Neural cell (in vitro differentiated cells): ENCODE results near the gene RTBDN. TPM values are rescaled to one million over a fixed set of nuclear protein-coding genes. Genes with fewer than 3 reads are reported as not detected.

Experiments
- H2AFZ ChIP-seq: fragments of 200-600, 300-800 bp; sonication (generic), shearing (Covaris generic); 2 replicates; pipeline ENCODE4 v1.6.0; 2014; ENCODE audit warnings: low read depth, mild to moderate bottlenecking, antibody characterized with exemption, low read length, moderate library complexity
- H3F3A ChIP-seq: fragments of 200-600 bp; shearing (Covaris generic); 2 replicates; pipeline ENCODE4 v1.6.1; 2016; ENCODE audit warnings: mild to moderate bottlenecking, moderate library complexity, mixed read lengths, antibody characterized with exemption, low read length; ENCODE audit not compliant: insufficient read depth, poor library complexity, severe bottlenecking
- H3K27ac ChIP-seq: fragments of 200-600, 300-800 bp; sonication (generic), shearing (Covaris generic); 2 replicates; pipeline ENCODE4 v1.5.1; 2014; ENCODE audit warnings: mild to moderate bottlenecking, low read length, moderate library complexity
- H3K27me3 ChIP-seq: fragments of 300-800, 200-600 bp; sonication (generic), shearing (Covaris generic); 2 replicates; pipeline ENCODE4 v1.6.0; 2014; ENCODE audit warnings: mild to moderate bottlenecking, low read depth, low read length, moderate library complexity; ENCODE audit not compliant: insufficient read depth
- H3K36me3 ChIP-seq: fragments of 300-800, 200-600 bp; sonication (generic), shearing (Covaris generic); 2 replicates; pipeline ENCODE4 v1.5.1; 2014; ENCODE audit warnings: mild to moderate bottlenecking, antibody characterized with exemption, low read length, moderate library complexity; ENCODE audit not compliant: insufficient read depth
- H3K4me2 ChIP-seq: fragments of 300-800, 200-600 bp; sonication (generic), shearing (Covaris generic); 2 replicates; pipeline ENCODE4 v1.6.0; 2014; ENCODE audit warnings: mild to moderate bottlenecking, low read length
- H3K4me3 ChIP-seq: fragments of 300-800, 200-600 bp; sonication (generic), shearing (Covaris generic); 2 replicates; pipeline ENCODE4 v1.5.1; 2014; ENCODE audit warnings: mild to moderate bottlenecking, low read length, moderate library complexity
- H3K79me2 ChIP-seq: fragments of 200-600 bp; shearing (Covaris generic); replicated peaks from 2 replicates; pipeline ENCODE4 v1.6.0; 2014; ENCODE audit warnings: mild to moderate bottlenecking, low read length, moderate library complexity; ENCODE audit not compliant: insufficient read depth
- H3K9ac ChIP-seq: fragments of 300-800, 200-600 bp; sonication (generic), shearing (Covaris generic); 2 replicates; pipeline ENCODE4 v1.6.1; 2016; ENCODE audit warnings: mild to moderate bottlenecking, low read length, mixed read lengths
- H3K9me2 ChIP-seq: fragments of 200-600 bp; shearing (Covaris generic); 2 replicates; pipeline ENCODE4 v1.6.1; 2016; ENCODE audit warnings: mild to moderate bottlenecking, low read length, mixed read lengths; ENCODE audit not compliant: insufficient read depth
- H3K9me3 ChIP-seq: fragments of 200-600, 300-800 bp; sonication (generic), shearing (Covaris generic); 2 replicates; pipeline ENCODE4 v1.6.1; 2016; ENCODE audit warnings: mild to moderate bottlenecking, mixed run types, low read length, moderate library complexity, mixed read lengths
- H4K20me1 ChIP-seq: fragments of 200-600 bp; shearing (Covaris generic); 2 replicates; pipeline ENCODE4 v1.6.1; 2016; ENCODE audit warnings: mild to moderate bottlenecking, mixed run types; ENCODE audit not compliant: insufficient read depth
- EP300 ChIP-seq: fragments of 450-650 bp; conservative IDR thresholded peaks from 2 replicates; pipeline ENCODE4 v1.6.1; 2014; ENCODE audit warnings: antibody characterized with exemption, mild to moderate bottlenecking, moderate library complexity; ENCODE audit not compliant: poor library complexity, severe bottlenecking
- EZH2 ChIP-seq: fragments of 200-600, 300-800 bp; shearing (Covaris generic), sonication (generic); IDR thresholded peaks from 2 replicates; pipeline ENCODE4 v1.6.1; 2014; ENCODE audit warnings: antibody characterized with exemption, low read length, borderline replicate concordance, mild to moderate bottlenecking; ENCODE audit not compliant: insufficient read depth, poor library complexity, severe bottlenecking
- MXI1 ChIP-seq: fragments of 450-650 bp; conservative IDR thresholded peaks from 2 replicates; pipeline ENCODE4 v1.6.1; 2014; ENCODE audit warnings: antibody characterized with exemption, mild to moderate bottlenecking; ENCODE audit not compliant: poor library complexity, severe bottlenecking
- POLR2AphosphoS5 ChIP-seq: IDR thresholded peaks from 2 replicates; pipeline ENCODE4 v1.6.1; 2012
- RAD21 ChIP-seq: fragments of 450-650 bp; conservative IDR thresholded peaks from 2 replicates; pipeline ENCODE4 v1.6.1; 2014; ENCODE audit warnings: antibody characterized with exemption, mild to moderate bottlenecking, moderate library complexity
- SMC3 ChIP-seq: fragments of 450-650 bp; conservative IDR thresholded peaks from 2 replicates; pipeline ENCODE4 v1.6.1; 2014; ENCODE audit warnings: antibody characterized with exemption, mild to moderate bottlenecking, moderate library complexity; ENCODE audit not compliant: poor library complexity
- TAF1 ChIP-seq: IDR thresholded peaks from 2 replicates; pipeline ENCODE4 v1.6.1; 2012; ENCODE audit warnings: low read depth
- polyA plus RNA-seq: library from polyadenylated mRNA; depleted of rRNA; stranded (reverse); fragments of >200 nt; gene quantifications from 2 replicates; pipeline ENCODE4 v1.2.3, GENCODE V29; 2014
- TF ChIP-seq, protein P1 (sequence below): IDR thresholded peaks from 2 replicates; pipeline ENCODE4 v1.6.1; 2012; ENCODE audit warnings: borderline replicate concordance
- TF ChIP-seq, protein P2 (sequence below): fragments of 450-650 bp; IDR thresholded peaks from 2 replicates; pipeline ENCODE4 v1.5.1; 2014; ENCODE audit warnings: antibody characterized with exemption, mild to moderate bottlenecking, moderate library complexity; ENCODE audit not compliant: poor library complexity, severe bottlenecking

Gene RTBDN
- polyA plus RNA-seq, 1 donor from 2014 or later, result not detected

DNA sequence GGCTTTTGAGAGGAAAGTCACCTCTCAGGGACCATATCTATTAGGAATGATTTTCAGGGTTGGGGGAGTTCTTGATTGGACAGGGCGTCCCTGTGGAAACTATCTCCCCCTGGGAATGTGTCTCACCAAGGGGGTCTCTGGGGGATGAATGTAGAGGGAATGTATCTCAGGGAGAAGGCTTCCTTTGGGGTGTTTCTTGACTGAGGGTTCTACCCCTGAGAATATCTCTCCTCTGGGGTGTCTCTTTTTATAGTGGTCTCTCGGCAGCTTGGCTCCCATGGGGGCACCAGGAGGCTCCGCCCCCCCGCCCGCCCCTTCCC lies 1.0 kb downstream of the RTBDN start:
- Histone ChIP-seq H3K27me3 (peaks cover 56% of the 10 kb centered on the region), H2AFZ (no peak overlapping the region), H3K27ac (no peak overlapping the region), H3K4me2 (peak overlapping the region; percentile 65), H3K36me3 (no peaks in the 10 kb centered on the region), H3K79me2 (peaks cover 5% of the 10 kb centered on the region), H3K4me3 (peak overlapping the region; percentile 79), H3F3A (no peaks in the 10 kb centered on the region), H4K20me1 (no peaks in the 10 kb centered on the region), H3K9me2 (no peaks in the 10 kb centered on the region), H3K9ac (peak overlapping the region; percentile 45), H3K9me3 (no peaks in the 10 kb centered on the region)
- TF ChIP-seq SMC3, result no peak
- TF ChIP-seq TAF1, result no peak

DNA sequence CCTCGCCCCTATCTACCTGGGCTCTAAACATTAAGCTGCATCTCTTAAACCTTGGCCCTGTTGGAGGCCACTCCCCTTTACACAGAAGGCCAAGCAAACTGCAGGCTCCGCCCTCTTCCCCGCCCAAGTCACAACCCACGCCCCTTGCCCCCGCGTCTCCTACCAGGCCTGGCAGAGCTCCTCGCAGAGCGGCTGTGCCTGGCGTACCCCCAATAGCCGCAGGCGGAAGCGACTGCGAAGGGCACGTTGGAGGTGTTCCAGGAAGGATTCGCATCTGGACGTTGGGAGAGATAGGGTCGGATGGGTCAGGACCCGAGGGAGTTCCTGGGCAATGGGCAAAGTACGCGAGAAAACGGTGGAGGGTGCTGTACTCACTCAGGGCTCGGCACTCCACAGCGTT lies 5.9 kb downstream of the RTBDN start:
- H3K27me3 ChIP-seq, result peaks cover 36% of the 10 kb centered on the region
- H3K9me3 ChIP-seq, result no peaks in the 10 kb centered on the region
- no peaks in the 10 kb centered on the region for H3K79me2 ChIP-seq
- H3K9ac ChIP-seq, result no peak overlapping the region
- H3K4me3 ChIP-seq, result no peak overlapping the region
- no peaks in the 10 kb centered on the region for H3K9me2 ChIP-seq
- H3K4me2 ChIP-seq, result no peak overlapping the region
- no peaks in the 10 kb centered on the region for H3F3A ChIP-seq
- no peaks in the 10 kb centered on the region for H4K20me1 ChIP-seq
- no peak overlapping the region for H3K27ac ChIP-seq
- no peaks in the 10 kb centered on the region for H3K36me3 ChIP-seq
- no peak overlapping the region for H2AFZ ChIP-seq
- TF ChIP-seq TAF1, result no peak
- no peak for TF ChIP-seq EP300
- TF ChIP-seq, protein P1, sequence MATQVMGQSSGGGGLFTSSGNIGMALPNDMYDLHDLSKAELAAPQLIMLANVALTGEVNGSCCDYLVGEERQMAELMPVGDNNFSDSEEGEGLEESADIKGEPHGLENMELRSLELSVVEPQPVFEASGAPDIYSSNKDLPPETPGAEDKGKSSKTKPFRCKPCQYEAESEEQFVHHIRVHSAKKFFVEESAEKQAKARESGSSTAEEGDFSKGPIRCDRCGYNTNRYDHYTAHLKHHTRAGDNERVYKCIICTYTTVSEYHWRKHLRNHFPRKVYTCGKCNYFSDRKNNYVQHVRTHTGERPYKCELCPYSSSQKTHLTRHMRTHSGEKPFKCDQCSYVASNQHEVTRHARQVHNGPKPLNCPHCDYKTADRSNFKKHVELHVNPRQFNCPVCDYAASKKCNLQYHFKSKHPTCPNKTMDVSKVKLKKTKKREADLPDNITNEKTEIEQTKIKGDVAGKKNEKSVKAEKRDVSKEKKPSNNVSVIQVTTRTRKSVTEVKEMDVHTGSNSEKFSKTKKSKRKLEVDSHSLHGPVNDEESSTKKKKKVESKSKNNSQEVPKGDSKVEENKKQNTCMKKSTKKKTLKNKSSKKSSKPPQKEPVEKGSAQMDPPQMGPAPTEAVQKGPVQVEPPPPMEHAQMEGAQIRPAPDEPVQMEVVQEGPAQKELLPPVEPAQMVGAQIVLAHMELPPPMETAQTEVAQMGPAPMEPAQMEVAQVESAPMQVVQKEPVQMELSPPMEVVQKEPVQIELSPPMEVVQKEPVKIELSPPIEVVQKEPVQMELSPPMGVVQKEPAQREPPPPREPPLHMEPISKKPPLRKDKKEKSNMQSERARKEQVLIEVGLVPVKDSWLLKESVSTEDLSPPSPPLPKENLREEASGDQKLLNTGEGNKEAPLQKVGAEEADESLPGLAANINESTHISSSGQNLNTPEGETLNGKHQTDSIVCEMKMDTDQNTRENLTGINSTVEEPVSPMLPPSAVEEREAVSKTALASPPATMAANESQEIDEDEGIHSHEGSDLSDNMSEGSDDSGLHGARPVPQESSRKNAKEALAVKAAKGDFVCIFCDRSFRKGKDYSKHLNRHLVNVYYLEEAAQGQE, result no peak
- no peak for TF ChIP-seq SMC3
- TF ChIP-seq EZH2, result no peak
- TF ChIP-seq MXI1, result no peak
- no peak for TF ChIP-seq POLR2AphosphoS5
- TF ChIP-seq, protein P2, sequence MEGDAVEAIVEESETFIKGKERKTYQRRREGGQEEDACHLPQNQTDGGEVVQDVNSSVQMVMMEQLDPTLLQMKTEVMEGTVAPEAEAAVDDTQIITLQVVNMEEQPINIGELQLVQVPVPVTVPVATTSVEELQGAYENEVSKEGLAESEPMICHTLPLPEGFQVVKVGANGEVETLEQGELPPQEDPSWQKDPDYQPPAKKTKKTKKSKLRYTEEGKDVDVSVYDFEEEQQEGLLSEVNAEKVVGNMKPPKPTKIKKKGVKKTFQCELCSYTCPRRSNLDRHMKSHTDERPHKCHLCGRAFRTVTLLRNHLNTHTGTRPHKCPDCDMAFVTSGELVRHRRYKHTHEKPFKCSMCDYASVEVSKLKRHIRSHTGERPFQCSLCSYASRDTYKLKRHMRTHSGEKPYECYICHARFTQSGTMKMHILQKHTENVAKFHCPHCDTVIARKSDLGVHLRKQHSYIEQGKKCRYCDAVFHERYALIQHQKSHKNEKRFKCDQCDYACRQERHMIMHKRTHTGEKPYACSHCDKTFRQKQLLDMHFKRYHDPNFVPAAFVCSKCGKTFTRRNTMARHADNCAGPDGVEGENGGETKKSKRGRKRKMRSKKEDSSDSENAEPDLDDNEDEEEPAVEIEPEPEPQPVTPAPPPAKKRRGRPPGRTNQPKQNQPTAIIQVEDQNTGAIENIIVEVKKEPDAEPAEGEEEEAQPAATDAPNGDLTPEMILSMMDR, result no peak
- TF ChIP-seq RAD21, result no peak
